ENCODE measurements around the gene KLF15.

Gene KLF15

GRCh38 chr3:126389112-126389793, 32.0 kb upstream of the KLF15 start:
- DNase-seq, result peak; percentile 35

- no peak for DNase-seq
Observed at GRCh38 chr3:126381966-126382365, 24.8 kb upstream of the KLF15 start.

- DNase-seq, result no peak
Observed at GRCh38 chr3:126380011-126380768, 23.0 kb upstream of the KLF15 start.

- DNase-seq, result no peak
Observed at GRCh38 chr3:126378341-126378751, 21.1 kb upstream of the KLF15 start.

GRCh38 chr3:126377211-126377610, 20.0 kb upstream of the KLF15 start:
- DNase-seq, result no peak

GRCh38 chr3:126376444-126376843, 19.2 kb upstream of the KLF15 start:
- no peak for DNase-seq

- no peak for DNase-seq
Observed at GRCh38 chr3:126375835-126376331, 18.7 kb upstream of the KLF15 start.

GRCh38 chr3:126373682-126374601, 16.7 kb upstream of the KLF15 start:
- DNase-seq, result no peak

GRCh38 chr3:126373146-126373613, 16.0 kb upstream of the KLF15 start:
- no peak for DNase-seq

- no peak for DNase-seq
Observed at GRCh38 chr3:126372413-126373145, 15.4 kb upstream of the KLF15 start.

- no peak for DNase-seq
Observed at GRCh38 chr3:126371096-126371705, 14.0 kb upstream of the KLF15 start.

GRCh38 chr3:126370606-126371005, 13.4 kb upstream of the KLF15 start:
- no peak for DNase-seq

GRCh38 chr3:126370055-126370454, 12.8 kb upstream of the KLF15 start:
- DNase-seq, result no peak

- DNase-seq, result no peak
Observed at GRCh38 chr3:126369490-126369889, 12.3 kb upstream of the KLF15 start.

GRCh38 chr3:126367316-126367805, 10.2 kb upstream of the KLF15 start:
- DNase-seq, result no peak

GRCh38 chr3:126365351-126366277, 8.4 kb upstream of the KLF15 start:
- no peak for DNase-seq

GRCh38 chr3:126364731-126365301, 7.6 kb upstream of the KLF15 start:
- DNase-seq, result no peak

- DNase-seq, result no peak
Observed at GRCh38 chr3:126364130-126364695, 7.0 kb upstream of the KLF15 start.

GRCh38 chr3:126361211-126361610, 4.0 kb upstream of the KLF15 start:
- no peak for DNase-seq

- DNase-seq, result no peak
Observed at GRCh38 chr3:126360714-126361060, 3.5 kb upstream of the KLF15 start.

All from stimulated activated CD4-positive, alpha-beta T cell treated with anti-CD3 and anti-CD28 coated beads, Interleukin-4, amount 100 ng/mL, for 1 hour (primary cell).